M059J (cell line): Measurements from ENCODE around the gene ETF1. TPM values are rescaled to one million over a fixed set of nuclear protein-coding genes. Genes with fewer than 3 reads are reported as not detected.
A peak's percentile ranks its signal among the peaks of the same experiment; 100 is the strongest.

Experiments used
- DNase-seq: peaks from one replicate; pipeline ENCODE4 v3.0.0-alpha.2; 2012; ENCODE audit warnings: low read depth
- total RNA-seq: library from RNA; depleted of rRNA; stranded (reverse); fragments of >200 nt; shearing (Covaris generic); gene quantifications from 2 replicates; pipeline ENCODE4 v1.2.3, GENCODE V29; 2014; rRNA removed

The ETF1 gene
- total RNA-seq, 1 experiment from 2014 or later = 91.3 TPM

- DNase-seq = peak; percentile 93
These were observed 79.0 kb downstream of the ETF1 start for GRCh38 chr5:138464008-138464387.

GRCh38 chr5:138463419-138464007 lies 79.5 kb downstream of the ETF1 start:
- DNase-seq = peak; percentile 23

- peak; percentile 77 for DNase-seq
These were observed 81.5 kb downstream of the ETF1 start for GRCh38 chr5:138461343-138462125.

GRCh38 chr5:138460032-138460693 lies 82.9 kb downstream of the ETF1 start:
- DNase-seq = no peak

GRCh38 chr5:138459311-138459933 lies 83.6 kb downstream of the ETF1 start:
- DNase-seq = no peak

GRCh38 chr5:138458856-138459255 lies 84.2 kb downstream of the ETF1 start:
- DNase-seq = no peak

GRCh38 chr5:138458384-138458783 lies 84.7 kb downstream of the ETF1 start:
- DNase-seq = no peak

- DNase-seq = no peak
These were observed 85.3 kb downstream of the ETF1 start for GRCh38 chr5:138457531-138458275.

Other genes starting within 250 kb of the ETF1 start
- gene CDC25C, start 211.4 kb downstream of the ETF1 start, total RNA-seq = 20.5 and 28.4 TPM in 2 replicates
- gene FAM53C, start 205.0 kb downstream of the ETF1 start, total RNA-seq = 27.4 and 27.7 TPM in 2 replicates
- 29.8 and 41.5 TPM in 2 replicates for gene KDM3B, start 190.6 kb downstream of the ETF1 start, total RNA-seq
- gene REEP2, start 104.2 kb downstream of the ETF1 start, total RNA-seq = 0.32 and 1.6 TPM in 2 replicates
- gene EGR1, start 77.8 kb downstream of the ETF1 start, total RNA-seq = 3.9 and 4.1 TPM in 2 replicates
- 241 and 270 TPM in 2 replicates for gene HSPA9, start 32.2 kb upstream of the ETF1 start, total RNA-seq
- gene CTNNA1, start 210.2 kb upstream of the ETF1 start, total RNA-seq = 184 and 277 TPM in 2 replicates